ENCODE data around the gene NR2F1.

DNA sequence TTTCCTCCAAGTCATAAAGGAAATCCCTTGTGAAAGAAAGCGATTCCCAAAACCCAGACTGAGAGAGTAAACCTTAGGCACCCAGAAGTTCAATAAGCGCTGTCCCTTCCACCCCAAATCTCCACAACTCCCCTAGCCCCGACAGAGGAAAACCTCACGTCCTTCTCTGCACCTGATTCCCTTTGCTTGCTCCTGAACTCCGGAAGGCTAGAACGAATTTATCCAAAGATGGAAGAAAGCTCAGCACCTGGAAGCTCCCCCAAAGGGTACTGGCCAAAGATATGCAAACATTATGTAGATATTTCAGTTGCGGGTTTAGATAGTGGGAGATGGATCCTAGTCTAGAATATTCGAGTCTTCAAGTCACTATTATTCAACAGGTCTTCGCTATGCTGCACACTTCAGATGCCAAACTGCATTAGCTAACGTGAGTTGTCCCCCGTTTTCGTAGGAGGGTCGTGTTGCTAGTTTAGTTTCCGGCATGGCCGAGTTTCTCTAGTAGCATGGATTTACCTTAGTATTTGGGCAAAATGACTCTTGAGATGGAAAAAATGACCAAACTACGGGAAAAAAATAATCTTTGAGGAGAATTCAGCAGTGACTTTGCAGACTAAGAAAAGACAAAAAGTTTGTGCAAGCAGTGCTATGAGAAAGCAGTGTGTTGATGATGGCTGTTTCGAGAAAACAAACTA, 27.7 kb downstream of the NR2F1 start:
- TF ChIP-seq POLR2A (IDR thresholded peaks at IDR 0.05) = no peak
- TF ChIP-seq, protein P1, sequence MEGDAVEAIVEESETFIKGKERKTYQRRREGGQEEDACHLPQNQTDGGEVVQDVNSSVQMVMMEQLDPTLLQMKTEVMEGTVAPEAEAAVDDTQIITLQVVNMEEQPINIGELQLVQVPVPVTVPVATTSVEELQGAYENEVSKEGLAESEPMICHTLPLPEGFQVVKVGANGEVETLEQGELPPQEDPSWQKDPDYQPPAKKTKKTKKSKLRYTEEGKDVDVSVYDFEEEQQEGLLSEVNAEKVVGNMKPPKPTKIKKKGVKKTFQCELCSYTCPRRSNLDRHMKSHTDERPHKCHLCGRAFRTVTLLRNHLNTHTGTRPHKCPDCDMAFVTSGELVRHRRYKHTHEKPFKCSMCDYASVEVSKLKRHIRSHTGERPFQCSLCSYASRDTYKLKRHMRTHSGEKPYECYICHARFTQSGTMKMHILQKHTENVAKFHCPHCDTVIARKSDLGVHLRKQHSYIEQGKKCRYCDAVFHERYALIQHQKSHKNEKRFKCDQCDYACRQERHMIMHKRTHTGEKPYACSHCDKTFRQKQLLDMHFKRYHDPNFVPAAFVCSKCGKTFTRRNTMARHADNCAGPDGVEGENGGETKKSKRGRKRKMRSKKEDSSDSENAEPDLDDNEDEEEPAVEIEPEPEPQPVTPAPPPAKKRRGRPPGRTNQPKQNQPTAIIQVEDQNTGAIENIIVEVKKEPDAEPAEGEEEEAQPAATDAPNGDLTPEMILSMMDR (IDR thresholded peaks at IDR 0.05) = no peak
